DMS53 treated with DMSO at 0.1 percent for 48 hours (cell line): ENCODE results near the gene COL5A1.

ENCODE experiments used
- DNase-seq: peaks from one replicate; lab custom pipeline; 2025; ENCODE audit not compliant: unreplicated experiment; lab: John Stamatoyannopoulos, UW

Gene COL5A1

DNA sequence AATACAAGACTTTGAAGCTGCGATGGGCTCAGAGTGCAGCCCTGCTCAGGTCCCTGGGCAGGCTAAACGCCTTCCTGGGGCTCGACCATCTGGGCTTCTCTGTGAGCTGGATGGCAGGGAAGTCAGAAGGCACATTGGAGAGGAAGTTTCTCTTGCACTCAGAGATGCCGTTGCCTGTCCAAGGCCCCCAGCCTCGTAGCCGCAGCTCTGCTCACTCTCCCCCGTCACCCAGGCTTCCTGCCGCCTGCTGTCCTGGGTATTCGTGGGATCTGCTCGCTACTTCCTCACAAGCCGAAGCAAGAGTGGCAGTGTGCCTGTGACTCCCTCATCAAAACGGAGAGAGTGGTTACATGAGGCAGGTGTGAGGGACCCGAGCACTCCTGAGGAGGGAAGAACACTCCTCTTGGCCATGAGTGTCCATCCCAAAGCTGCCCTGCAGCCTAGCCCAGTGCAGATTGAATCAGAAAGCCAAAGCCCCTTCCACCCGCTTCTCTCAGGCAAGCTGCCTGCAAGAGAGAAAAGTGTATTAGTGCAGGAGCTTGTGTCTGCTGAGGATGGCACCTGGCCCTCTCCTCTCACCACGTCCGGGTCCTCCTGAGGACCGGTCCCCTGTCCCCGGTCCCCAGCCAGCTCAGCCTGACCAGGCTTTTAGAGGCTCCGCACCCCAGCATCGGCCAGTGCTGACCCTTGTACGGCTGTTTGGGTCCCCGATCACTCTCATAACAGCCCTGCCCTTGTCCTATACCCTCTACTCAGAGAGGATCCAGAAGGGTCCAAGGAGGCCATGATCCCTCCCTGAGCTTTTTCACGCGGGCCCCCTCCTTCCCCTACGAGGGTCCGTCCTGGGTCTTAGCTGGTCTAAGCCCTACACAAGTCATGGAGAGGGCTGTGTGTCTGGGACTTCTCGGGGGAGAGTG lies 246.3 kb downstream of the COL5A1 start:
- no peak for DNase-seq

- no peak for DNase-seq
These were observed 247.1 kb downstream of the COL5A1 start for GRCh38 chr9:134888603-134889190.

DNA sequence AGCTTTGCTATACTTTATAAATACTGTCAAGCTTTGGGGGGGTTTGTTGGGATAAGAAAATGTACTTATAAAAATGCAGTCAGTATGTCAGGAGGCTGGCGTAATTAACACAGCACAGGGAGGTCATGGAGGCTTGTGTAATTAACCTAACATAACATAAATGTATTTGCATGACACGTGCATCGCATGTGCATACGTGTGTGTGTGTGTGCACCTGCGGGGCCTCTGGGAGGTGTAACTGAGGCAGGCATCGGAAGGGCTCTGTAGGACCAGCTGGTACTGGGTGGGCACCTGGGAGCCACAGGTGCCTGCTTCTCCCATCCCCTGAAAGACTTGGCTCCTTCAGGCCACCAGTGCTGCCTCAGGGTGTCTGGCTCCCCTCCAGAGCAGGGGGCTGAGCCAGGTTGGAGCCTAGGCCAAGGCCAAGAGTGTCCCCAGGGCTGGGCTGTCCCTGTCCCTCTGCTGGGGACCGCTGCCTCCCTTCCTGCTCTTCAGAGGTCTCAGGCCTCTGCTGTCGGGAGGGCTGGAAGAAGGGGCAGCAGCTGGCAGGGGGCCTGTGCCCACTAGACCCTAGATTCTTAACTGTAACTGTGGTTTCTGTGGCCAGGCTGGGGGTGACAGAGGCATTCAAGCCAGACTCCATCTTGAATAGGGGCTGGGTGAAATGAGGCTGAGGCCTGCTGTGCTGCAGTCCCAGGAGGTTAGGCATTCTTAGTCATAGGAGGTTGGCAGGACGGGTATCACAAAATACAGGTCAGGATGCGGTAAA lies 248.0 kb downstream of the COL5A1 start:
- DNase-seq, result no peak

DNA sequence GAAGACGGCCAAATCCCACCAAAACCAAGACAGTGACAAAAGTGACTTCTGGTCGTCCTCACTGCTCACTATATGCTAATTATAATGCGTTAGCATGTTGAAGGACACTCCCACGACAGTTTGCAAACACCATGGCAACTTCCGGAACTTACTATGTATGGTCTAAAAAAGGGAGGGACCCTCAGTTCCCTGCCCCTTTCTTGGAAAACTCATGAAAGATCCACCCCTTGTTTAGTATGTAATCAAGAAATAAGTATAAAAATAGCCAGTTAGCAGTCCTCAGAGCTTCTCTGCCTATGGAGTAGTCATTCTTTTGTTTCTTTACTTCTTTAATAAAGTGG lies 248.5 kb downstream of the COL5A1 start:
- no peak for DNase-seq

DNA sequence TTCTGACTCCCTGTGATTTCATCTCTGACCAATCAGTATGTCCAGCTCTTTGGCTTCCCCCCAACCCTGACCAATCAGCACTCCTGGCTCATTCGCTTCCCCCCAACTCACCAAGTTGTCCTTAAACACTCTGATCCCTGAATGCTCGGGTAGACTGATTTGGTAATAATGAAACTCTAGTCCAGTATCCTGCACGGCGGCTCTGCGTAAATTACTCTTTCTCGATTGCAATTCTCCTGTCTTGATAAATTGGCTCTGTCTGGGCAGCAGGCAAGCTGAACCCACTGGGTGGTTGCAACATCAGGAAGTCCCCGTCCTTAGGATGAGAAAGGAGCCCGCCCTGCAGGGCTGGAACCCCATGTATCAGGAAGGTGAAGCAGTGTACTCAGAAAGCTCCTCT lies 249.4 kb downstream of the COL5A1 start:
- no peak for DNase-seq

- DNase-seq, result no peak
These were observed 250.1 kb downstream of the COL5A1 start for GRCh38 chr9:134891713-134892112.

DNA sequence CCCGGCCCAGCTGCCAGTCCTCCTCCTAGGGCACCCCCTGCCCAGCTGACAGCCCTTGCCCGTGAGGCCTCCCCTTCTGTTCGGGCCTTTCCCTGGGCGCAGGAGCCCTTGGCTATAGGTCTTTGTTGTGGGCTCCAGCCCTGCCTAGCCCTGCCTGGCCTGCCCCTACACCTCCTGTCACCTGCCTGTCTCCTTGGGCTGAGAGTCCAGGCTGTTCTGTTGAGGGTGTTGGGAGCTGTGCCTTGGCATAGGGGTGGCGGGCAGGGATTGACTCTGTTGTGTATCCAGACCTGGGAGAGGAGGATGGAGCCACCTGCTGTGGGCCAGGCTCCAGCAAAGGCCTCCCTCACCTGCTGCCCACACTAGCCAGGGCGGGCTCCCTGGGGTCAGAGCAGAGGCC lies 250.6 kb downstream of the COL5A1 start:
- no peak for DNase-seq

GRCh38 chr9:134892820-134893420 lies 251.3 kb downstream of the COL5A1 start:
- DNase-seq, result no peak
